ENCODE data around the gene TOMM20L.

GRCh38 chr14:58455593-58456265 is 60.0 kb downstream of the TOMM20L start:
- no peak for TF ChIP-seq GATA2 (IDR thresholded peaks at IDR 0.05; ENCODE audit: low read depth, low read length)
- TF ChIP-seq GATA3 (IDR thresholded peaks at IDR 0.05; ENCODE audit: low read depth, low read length): no peak
